NT2/D1 (cell line): ENCODE measurements around the gene STARD9.

Experiments
- SUZ12 ChIP-seq: IDR thresholded peaks from 2 replicates; pipeline ENCODE4 v1.6.1; 2011; ENCODE audit not compliant: insufficient read length, insufficient read depth; ENCODE audit errors: extremely low read depth
- ZNF274 ChIP-seq: IDR thresholded peaks from 2 replicates; pipeline ENCODE4 v1.6.1; 2011; ENCODE audit warnings: mild to moderate bottlenecking, low read depth, low read length

DNA sequence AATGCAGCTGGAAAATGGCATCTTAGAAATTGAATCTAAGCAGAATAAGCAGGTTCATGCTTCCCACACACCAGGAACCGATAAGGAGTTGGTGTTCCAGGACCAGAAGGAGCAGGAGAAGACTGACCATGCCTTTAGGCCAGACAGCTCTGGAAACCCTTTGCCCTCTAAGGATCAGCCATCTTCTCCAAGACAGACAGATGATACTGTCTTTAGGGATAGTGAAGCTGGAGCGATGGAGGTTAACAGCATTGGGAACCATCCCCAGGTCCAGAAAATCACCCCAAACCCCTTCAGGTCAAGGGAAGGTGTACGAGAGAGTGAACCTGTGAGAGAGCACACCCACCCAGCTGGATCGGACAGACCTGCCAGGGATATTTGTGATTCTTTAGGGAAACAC is 112.3 kb downstream of the STARD9 start:
- TF ChIP-seq SUZ12: no peak
- TF ChIP-seq ZNF274: no peak
